Stomach (tissue), 9 donors: ENCODE results near the gene SBF2. TPM values are rescaled to one million over a fixed set of nuclear protein-coding genes. Genes with fewer than 3 reads are reported as not detected.

ENCODE experiments used
- DNase-seq, 2 donors: peaks; one replicate each; pipeline versions ENCODE4 v3.0.0 to v3.0.0-alpha.2; 2013 to 2019
- H3K27ac ChIP-seq, 5 donors: fragments of 200-600 bp in 4 of 5; sonication (generic) in 4 of 5; one replicate each; pipeline ENCODE4 v1.5.1; 2013 to 2019; ENCODE audit warnings: mild to moderate bottlenecking in 1 of 5, moderate library complexity in 1 of 5
- H3K27me3 ChIP-seq, 3 donors: fragments of 200-600 bp; sonication (generic); one replicate each; pipeline ENCODE4 v1.5.1; 2017 to 2019; ENCODE audit warnings: mixed run types in 1 of 3
- H3K36me3 ChIP-seq, 4 donors: fragments of 200-600 bp; sonication (generic); 1 replicate in 3 of 4; 2 replicates in 1 of 4; pipeline ENCODE4 v1.5.1; 2016 to 2019
- H3K4me1 ChIP-seq, 4 donors: fragments of 200-600 bp; sonication (generic); one replicate each; pipeline ENCODE4 v1.5.1; 2016 to 2019
- H3K4me3 ChIP-seq, 4 donors: fragments of 200-600 bp; sonication (generic) in 3 of 4; one replicate each; pipeline ENCODE4 v1.5.1; 2016 to 2019; ENCODE audit warnings: mild to moderate bottlenecking in 1 of 4
- H3K9me3 ChIP-seq, 4 donors: fragments of 200-600 bp; sonication (generic); one replicate each; pipeline ENCODE4 v1.5.1; 2016 to 2019
- CTCF ChIP-seq, 7 experiments: fragments of 450-650 bp in 4 of 7; fragments of 200-600 bp in 3 of 7; sonication (generic) in 3 of 7; IDR thresholded peaks; one replicate each; pipeline ENCODE4 v1.5.1; 2016 to 2019; ENCODE audit warnings: antibody characterized with exemption in 7 of 7, control low read depth in 2 of 7, mild to moderate bottlenecking in 1 of 7
- EP300 ChIP-seq: sonication (generic); formaldehyde crosslinking; IDR thresholded peaks from one replicate; pipeline ENCODE4 v1.6.1; 2017; ENCODE audit warnings: antibody characterized with exemption
- POLR2A ChIP-seq, 4 donors: fragments of 450-650 bp; IDR thresholded peaks; one replicate each; pipeline ENCODE4 v1.6.1; 2016; ENCODE audit warnings: antibody characterized with exemption in 4 of 4, control low read depth in 2 of 4, mild to moderate bottlenecking in 1 of 4, moderate library complexity in 1 of 4
- POLR2AphosphoS5 ChIP-seq, 3 donors: sonication (generic); formaldehyde crosslinking; IDR thresholded peaks; one replicate each; pipeline ENCODE4 v1.6.1; 2016; ENCODE audit warnings: antibody characterized with exemption in 3 of 3
- WGBS, 5 donors: extraction: QIAGEN DNeasy Blood & Tissue Kit in 3 of 5; methylation state at CpG; one replicate each; pipeline versions ENCODE4 v1.1.5 to v1.1.7; 2013 to 2018; 5-methylcytosine and 5-hydroxymethylcytosine counted together
- intact Hi-C: fragments of 100-400 bp; cut with DNase I; formaldehyde crosslinking; loops from one replicate; pipeline ENCODE4 v1.15.1; 2023; ENCODE audit warnings: low total_unique reads
- polyA plus RNA-seq, 3 donors: library from polyadenylated mRNA; stranded (reverse); fragments of 200-250 nt; gene quantifications; one replicate each; pipeline ENCODE4 v1.2.3, GENCODE V29; 2013
- total RNA-seq, 5 donors: library from RNA; depleted of rRNA; stranded (reverse); fragments of >200 nt; gene quantifications; one replicate each; pipeline versions ENCODE4 v1.1.0 to v1.2.3, GENCODE V29; 2014 to 2016
- donor health status: healthy with polysubstance abuse.
- donor health status: Bipolar disorder and iron deficiency.
- donor health status: healthy.

The SBF2 gene
- total and polyA plus RNA-seq, 8 donors: 8.6 to 260 (median 37.2) TPM

- no peaks in the 10 kb centered on the region for H3K9me3 ChIP-seq
- H3K4me1 ChIP-seq: peaks cover 0 to 28% (median 12%) of the 10 kb centered on the region in 4 donors
- peaks cover under 1 to 42% (median 16%) of the 10 kb centered on the region in 4 donors for H3K36me3 ChIP-seq
- intact Hi-C loops: no loop called here
- peak in 1 of 2 donors; percentile 56 for DNase-seq
- 63 to 83% (median 76%) methylated on average over 3 of the region's 3 CpGs for WGBS, 5 donors
- TF ChIP-seq CTCF (IDR thresholded peaks at IDR 0.05) (no peak), POLR2AphosphoS5 (IDR thresholded peaks at IDR 0.05) (peak in 2 of 3 donors; percentile 25 to 68), EP300 (no peak)
- H3K27ac ChIP-seq: peak overlapping the region in 4 of 5 donors; percentile 34 to 78 (median 60)
- H3K4me3 ChIP-seq: no peak overlapping the region
- H3K27me3 ChIP-seq: no peaks in the 10 kb centered on the region
Observed at GRCh38 chr11:9802291-9802861, 491.6 kb downstream of the SBF2 start.

- WGBS, 5 donors: 88 to 100% (median 98%) methylated on average over 3 of the region's 3 CpGs
- no peak for DNase-seq
- intact Hi-C loops: no loop called here
- no peak overlapping the region for H3K4me3 ChIP-seq
- no peaks in the 10 kb centered on the region for H3K9me3 ChIP-seq
- no peak overlapping the region for H3K27ac ChIP-seq
- peaks cover 0 to 29% (median 9%) of the 10 kb centered on the region in 4 donors for H3K36me3 ChIP-seq
- no peaks in the 10 kb centered on the region for H3K27me3 ChIP-seq
- peaks cover 0 to 28% (median 12%) of the 10 kb centered on the region in 4 donors for H3K4me1 ChIP-seq
- no peak for TF ChIP-seq POLR2A (IDR thresholded peaks at IDR 0.05)
- no peak for TF ChIP-seq EP300
- no peak for TF ChIP-seq CTCF (IDR thresholded peaks at IDR 0.05)
- no peak for TF ChIP-seq POLR2AphosphoS5 (IDR thresholded peaks at IDR 0.05)
Observed at GRCh38 chr11:9799886-9800285, 494.1 kb downstream of the SBF2 start.

- no peaks in the 10 kb centered on the region for H3K27me3 ChIP-seq
- no peaks in the 10 kb centered on the region for H3K9me3 ChIP-seq
- DNase-seq: no peak
- TF ChIP-seq EP300 (no peak), POLR2A (IDR thresholded peaks at IDR 0.05) (no peak), CTCF (IDR thresholded peaks at IDR 0.05) (no peak), POLR2AphosphoS5 (IDR thresholded peaks at IDR 0.05) (no peak)
- intact Hi-C loops: no loop called here
- H3K27ac ChIP-seq: no peak overlapping the region
- 90 to 99% (median 96%) methylated on average over 4 of the region's 4 CpGs for WGBS, 5 donors
- peaks cover 0 to 6% (median 2%) of the 10 kb centered on the region in 4 donors for H3K4me1 ChIP-seq
- peaks cover 0 to 46% (median 15%) of the 10 kb centered on the region in 4 donors for H3K36me3 ChIP-seq
- no peak overlapping the region for H3K4me3 ChIP-seq
Observed at GRCh38 chr11:9797300-9797699, 496.7 kb downstream of the SBF2 start.

- no peak for TF ChIP-seq POLR2A (IDR thresholded peaks at IDR 0.05)
- TF ChIP-seq EP300: no peak
- TF ChIP-seq CTCF (IDR thresholded peaks at IDR 0.05): no peak
- TF ChIP-seq POLR2AphosphoS5 (IDR thresholded peaks at IDR 0.05): no peak
- intact Hi-C loops: no loop called here
Observed at GRCh38 chr11:9796854-9797253, 497.2 kb downstream of the SBF2 start.

More at GRCh38 chr11:9796854-9797253, 497.2 kb downstream of the SBF2 start:
- Histone ChIP-seq H3K4me1 (peaks cover 0 to 5% (median 2%) of the 10 kb centered on the region in 4 donors), H3K9me3 (no peaks in the 10 kb centered on the region), H3K4me3 (no peak overlapping the region), H3K36me3 (peaks cover 0 to 48% (median 16%) of the 10 kb centered on the region in 4 donors), H3K27me3 (no peaks in the 10 kb centered on the region), H3K27ac (no peak overlapping the region)
- DNase-seq: no peak
- WGBS, 5 donors: 67 to 88% (median 78%) methylated on average over 5 of the region's 5 CpGs
